Epithelial cell of esophagus (primary cell): ENCODE results near the gene FAF2.
"Not testable (repeated sequence)": the region's sequence is repeated elsewhere in the genome, so short reads cannot be mapped to it uniquely, and the experiment has no call there.

ENCODE experiments used
- DNase-seq: peaks from one replicate; pipeline ENCODE4 v3.0.0; 2010; ENCODE audit warnings: low read depth
- H3K4me3 ChIP-seq: 2 replicates; pipeline ENCODE4 v1.5.1; 2011; ENCODE audit warnings: mild to moderate bottlenecking, low read length, control low read depth
- TF ChIP-seq, protein P1 (sequence below): IDR thresholded peaks from 2 replicates; pipeline ENCODE4 v1.5.1; 2011; ENCODE audit warnings: low read depth, mild to moderate bottlenecking, low read length, control low read depth, inconsistent platforms; ENCODE audit not compliant: insufficient read depth; ENCODE audit errors: missing control alignments

Gene FAF2

DNA sequence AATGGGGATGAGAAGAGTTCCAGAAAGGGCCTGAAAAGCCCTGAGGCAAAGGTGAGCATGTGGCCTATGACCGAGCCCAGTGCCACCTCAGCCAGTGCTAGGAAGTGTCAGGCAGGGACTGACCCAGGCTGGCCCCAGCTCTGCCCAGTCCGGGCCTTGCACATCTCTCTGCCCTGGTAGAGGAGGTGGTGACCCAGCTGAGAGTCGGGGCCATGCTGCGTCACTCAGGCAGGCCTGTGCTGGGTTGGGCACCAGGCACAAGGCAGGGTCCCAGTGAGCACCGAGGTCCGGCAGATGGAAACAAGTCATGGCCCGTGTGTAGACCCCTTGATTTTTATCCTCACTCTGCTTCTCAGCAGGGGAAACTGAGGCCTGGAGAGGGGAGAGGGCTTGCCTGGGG, 101.7 kb downstream of the FAF2 start:
- DNase-seq = no peak
- TF ChIP-seq, protein P1, sequence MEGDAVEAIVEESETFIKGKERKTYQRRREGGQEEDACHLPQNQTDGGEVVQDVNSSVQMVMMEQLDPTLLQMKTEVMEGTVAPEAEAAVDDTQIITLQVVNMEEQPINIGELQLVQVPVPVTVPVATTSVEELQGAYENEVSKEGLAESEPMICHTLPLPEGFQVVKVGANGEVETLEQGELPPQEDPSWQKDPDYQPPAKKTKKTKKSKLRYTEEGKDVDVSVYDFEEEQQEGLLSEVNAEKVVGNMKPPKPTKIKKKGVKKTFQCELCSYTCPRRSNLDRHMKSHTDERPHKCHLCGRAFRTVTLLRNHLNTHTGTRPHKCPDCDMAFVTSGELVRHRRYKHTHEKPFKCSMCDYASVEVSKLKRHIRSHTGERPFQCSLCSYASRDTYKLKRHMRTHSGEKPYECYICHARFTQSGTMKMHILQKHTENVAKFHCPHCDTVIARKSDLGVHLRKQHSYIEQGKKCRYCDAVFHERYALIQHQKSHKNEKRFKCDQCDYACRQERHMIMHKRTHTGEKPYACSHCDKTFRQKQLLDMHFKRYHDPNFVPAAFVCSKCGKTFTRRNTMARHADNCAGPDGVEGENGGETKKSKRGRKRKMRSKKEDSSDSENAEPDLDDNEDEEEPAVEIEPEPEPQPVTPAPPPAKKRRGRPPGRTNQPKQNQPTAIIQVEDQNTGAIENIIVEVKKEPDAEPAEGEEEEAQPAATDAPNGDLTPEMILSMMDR = no peak

DNA sequence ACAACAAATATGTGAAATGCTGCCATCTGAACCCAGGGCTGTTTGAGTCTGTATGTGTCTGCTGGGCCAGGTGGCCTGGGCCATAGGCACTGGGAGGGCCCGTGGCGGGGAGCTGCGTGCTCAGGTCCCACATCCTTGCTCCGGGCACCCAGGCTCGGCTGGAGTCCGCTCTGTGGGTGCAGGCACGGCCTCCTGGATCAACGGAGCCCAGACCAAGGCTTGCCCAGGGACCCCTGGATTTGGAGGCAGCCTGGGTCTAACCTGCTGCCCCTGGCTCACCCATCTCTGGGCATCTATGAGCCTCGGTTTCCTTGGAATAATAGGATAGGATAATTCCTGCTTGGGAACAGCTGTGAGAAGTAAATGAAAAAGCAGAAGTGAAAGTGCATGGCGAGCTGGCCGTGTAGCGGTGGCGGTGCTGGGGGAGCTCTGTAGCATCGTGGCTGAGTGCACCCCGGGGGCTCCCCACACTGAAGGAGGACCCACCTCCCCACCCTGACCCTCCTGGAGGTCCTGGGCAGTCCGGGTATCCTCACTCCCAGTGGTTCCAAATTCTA, 102.2 kb downstream of the FAF2 start:
- no peak for DNase-seq
- TF ChIP-seq, protein P1 = no peak

More for the DNA sequence above, 101.7 kb downstream of the FAF2 start:
- H3K4me3 ChIP-seq = no peak overlapping the region

DNA sequence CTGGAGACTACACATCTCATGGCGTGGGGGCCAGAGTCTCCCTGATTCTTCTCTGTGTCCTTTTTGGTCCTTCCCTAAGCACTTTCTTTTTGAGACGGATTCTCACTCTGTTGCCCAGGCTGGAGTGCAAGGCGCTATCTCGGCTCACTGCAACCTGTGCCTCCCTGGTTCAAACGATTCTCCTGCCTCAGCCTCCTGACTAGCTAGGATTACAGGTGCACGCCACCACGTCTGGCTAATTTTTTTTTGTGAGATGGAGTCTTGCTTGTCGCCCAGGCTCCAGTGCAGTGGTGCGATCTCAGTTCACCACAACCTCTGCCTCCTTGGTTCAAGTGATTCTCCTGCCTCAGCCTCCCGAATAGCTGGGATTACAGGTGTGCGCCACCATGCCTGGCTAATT, 102.8 kb downstream of the FAF2 start:
- not testable (repeated sequence) for H3K4me3 ChIP-seq, DNase-seq

More for the DNA sequence above, 102.2 kb downstream of the FAF2 start:
- no peak overlapping the region for H3K4me3 ChIP-seq

DNA sequence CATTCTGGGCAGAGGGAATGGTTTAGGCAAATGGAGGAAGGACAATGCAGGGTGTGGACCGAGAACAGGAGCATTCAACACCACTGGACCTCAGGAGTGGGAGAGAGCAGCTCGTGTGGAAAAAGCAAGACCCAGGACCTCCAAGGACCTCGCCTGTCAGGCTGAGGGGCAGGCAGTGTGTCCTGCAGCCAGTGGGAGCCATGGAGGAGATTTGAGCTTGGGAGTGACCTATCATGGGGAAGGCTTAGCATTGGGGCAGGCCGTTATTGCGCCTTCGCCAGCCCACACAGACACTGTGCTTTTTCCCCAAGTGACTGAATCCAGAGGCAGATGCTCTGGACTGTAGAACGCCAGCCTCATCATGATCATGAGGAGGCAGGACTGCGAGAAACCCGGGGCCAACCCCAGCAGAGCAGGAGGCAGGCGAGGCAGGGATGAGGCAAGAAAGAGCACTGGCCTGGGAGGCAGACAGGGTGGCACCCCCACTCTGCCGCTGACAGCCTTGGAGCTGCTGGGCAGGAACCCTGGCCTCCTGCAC, 104.2 kb downstream of the FAF2 start:
- DNase-seq = no peak
- TF ChIP-seq, protein P1 = no peak
- no peak overlapping the region for H3K4me3 ChIP-seq

DNA sequence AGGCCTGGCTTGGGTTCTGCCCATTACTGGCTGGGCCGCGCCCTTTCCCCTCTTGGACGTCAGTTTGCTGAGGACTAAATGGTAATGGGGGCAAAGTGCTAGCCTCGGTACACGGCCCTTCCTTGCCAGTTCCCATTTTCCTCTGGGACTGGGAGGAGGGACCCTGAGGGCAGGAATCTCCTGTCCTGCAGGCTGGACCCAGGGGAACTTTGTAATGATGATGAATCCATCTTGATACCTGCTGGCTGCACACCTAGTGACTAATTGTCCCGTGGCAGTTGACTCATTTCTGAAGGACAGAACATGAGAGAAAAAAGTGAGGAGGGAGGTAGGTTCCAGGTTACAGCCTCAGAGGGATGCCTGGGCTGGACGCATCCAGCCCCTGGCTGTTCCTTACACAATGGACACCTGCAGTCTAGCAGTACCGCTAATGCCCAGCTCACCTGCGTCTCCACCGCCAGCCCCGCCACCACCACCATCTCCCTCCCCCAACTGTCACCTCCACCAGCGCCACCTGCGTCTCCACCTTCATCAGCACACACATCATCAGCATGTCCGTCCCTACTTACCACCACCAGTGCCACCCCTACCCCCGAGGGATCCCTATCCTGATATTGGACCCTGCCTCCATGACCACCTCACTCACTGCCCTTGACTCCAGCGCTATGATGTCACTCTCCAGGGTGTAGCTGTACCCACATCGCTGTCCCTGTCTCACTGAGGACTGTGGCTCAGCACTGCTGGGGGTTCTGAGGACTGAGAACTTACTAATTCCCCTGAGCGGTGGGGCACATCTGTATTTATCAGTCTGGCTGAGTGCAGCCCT, 105.3 kb downstream of the FAF2 start:
- no peak overlapping the region for H3K4me3 ChIP-seq
- TF ChIP-seq, protein P1 = no peak
- DNase-seq = peak; percentile 97

DNA sequence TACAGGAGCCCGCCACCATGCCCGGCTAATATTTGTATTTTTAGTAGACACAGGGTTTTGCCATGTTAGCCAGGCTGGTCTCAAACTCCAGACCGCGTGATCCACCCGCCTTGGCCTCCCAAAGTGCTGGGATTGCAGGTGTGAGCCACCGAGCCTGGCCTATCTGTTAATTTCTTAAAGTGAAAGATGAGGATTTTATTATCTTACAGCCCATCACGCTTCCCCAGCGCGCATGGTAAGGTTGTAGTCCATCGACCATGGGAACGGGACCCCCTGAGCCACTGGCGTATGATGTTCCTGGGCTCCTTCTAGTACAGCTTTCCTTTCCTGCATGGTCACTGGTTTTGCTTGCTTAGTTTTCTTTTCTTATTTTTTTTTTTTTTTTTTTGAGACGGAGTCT, 109.7 kb downstream of the FAF2 start:
- TF ChIP-seq, protein P1 = no peak
- H3K4me3 ChIP-seq = no peak overlapping the region
- DNase-seq = no peak
